Dendritic cell treated with granulocyte-macrophage colony-stimulating factor and Interleukin-4, amounts not matched to agents 40 ng/mL and 50 ng/mL, for 4 days (primary cell): ENCODE data around the gene SPIN1.
A peak's percentile ranks its signal among the peaks of the same experiment; 100 is the strongest.
"Not testable (repeated sequence)": the region's sequence is repeated elsewhere in the genome, so short reads cannot be mapped to it uniquely, and the experiment has no call there.

ENCODE experiments used
- H3K27ac Mint-ChIP-seq: one replicate; pipeline ENCODE4 v1.8.0; 2022; ENCODE audit warnings: mild to moderate bottlenecking, mixed read lengths
- H3K27me3 Mint-ChIP-seq: one replicate; pipeline ENCODE4 v1.8.0; 2022; ENCODE audit warnings: mild to moderate bottlenecking, mixed read lengths
- H3K36me3 Mint-ChIP-seq: one replicate; pipeline ENCODE4 v1.8.0; 2022; ENCODE audit warnings: low read depth, mixed read lengths
- H3K4me1 Mint-ChIP-seq: one replicate; pipeline ENCODE4 v1.8.0; 2022; ENCODE audit warnings: low read depth, mixed read lengths
- H3K4me3 Mint-ChIP-seq: one replicate; pipeline ENCODE4 v1.8.0; 2022; ENCODE audit warnings: mild to moderate bottlenecking, moderate library complexity, mixed read lengths
- H3K9me3 Mint-ChIP-seq: one replicate; pipeline ENCODE4 v1.8.0; 2022; ENCODE audit warnings: mixed read lengths
- intact Hi-C: fragments of 100-400 bp; cut with micrococcal nuclease; formaldehyde crosslinking; loops from one replicate; pipeline ENCODE4 v1.15.0; 2022

The SPIN1 gene

DNA sequence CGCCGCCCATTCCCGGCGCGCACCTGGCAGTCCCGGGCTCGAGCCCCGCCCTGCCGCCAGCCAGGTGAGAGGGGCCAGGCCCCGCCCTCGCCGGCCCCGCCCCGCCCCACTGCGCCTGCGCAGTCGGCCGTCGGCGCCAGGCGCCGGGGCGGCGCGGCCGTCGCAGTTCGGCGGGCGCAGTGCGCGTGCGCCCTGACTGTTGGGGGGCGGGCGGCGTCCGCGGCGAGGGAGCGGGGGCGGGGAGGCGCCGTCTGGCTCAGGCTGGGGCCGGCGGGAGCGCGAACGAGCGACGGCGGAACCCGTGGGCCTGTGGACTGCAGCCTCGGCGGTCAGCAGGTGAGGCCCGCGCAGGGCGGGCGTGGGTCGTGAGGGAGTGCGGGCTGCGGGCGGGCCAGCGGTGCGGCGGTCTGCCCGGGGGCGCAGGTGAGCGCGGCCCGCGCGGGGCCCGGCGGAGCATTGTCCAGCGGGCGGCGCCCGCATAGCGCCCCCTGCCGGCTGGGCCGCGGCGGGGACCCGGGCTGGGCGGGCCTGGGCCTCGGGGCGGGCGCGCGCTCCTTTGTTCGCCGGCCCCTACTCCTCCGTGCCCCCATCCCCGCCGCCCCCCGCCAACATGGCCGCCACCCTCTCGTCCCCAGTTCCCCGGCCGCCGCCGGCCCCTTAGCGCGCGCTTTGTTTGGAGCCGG lies at the start of gene SPIN1:
SPIN1 (plus strand) TSS at position 242 of the 683 bp plus-strand sequence. CDS start 38,096 bp downstream, outside the sequence.
- intact Hi-C loops = loop anchor here (5.0 to 10.0 kb wide), 2 partner anchors 216 to 414 kb away; partner anchors contain the start of gene CDK20
- Mint-ChIP-seq H3K27ac (peak within 1 kb of the TSS; percentile 91), H3K36me3 (peaks cover 13% of the 10 kb centered on the region), H3K4me3 (peak within 1 kb of the TSS; percentile 89), H3K4me1 (peaks cover 43% of the 10 kb centered on the region), H3K9me3 (no peaks in the 10 kb centered on the region), H3K27me3 (no peaks in the 10 kb centered on the region)

DNA sequence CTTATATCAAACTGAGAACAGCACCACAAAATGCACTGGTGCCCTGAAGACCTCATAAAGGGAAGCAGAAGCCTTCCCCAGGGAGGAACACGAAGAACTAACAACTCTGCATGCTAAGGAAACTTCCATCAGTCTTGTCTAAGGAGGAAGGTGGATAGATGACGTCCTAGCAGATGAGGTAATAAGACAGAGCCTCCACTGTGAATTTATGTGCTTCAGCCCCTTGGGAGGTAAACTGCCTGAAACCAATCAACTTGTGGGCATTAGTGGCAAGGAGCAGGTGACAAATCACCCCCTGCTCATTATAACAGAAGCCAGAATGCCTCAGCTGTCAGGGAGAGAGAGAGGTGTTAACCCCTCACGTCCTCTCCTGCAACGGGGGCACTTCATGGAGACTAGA lies 48.9 kb upstream of the SPIN1 start:
- intact Hi-C loops = no loop called here
- no peak overlapping the region for H3K4me3 Mint-ChIP-seq

DNA sequence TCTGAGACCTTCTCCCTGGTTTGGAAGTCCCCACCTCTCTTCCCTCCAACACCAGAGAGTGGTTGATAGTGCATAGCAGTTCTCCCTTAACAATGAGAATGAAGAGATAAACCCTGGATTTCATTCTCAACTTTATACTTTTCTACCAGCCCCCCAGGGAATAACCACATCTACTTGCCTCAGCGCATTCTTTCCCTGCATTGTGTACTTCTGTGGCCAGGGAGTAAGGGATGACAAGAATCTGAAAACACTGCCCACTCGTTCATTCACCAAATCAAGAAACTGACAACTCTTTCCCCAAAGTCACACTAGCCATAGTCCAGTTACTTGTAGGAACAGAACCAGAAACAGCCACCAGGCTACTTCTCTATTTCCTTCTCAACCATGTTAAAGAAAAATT lies 46.0 kb upstream of the SPIN1 start:
- Mint-ChIP-seq H3K27ac (no peak overlapping the region), H3K36me3 (no peaks in the 10 kb centered on the region), H3K4me1 (peaks cover 23% of the 10 kb centered on the region), H3K27me3 (no peaks in the 10 kb centered on the region), H3K9me3 (peaks cover 7% of the 10 kb centered on the region), H3K4me3 (no peak overlapping the region)
- intact Hi-C loops = no loop called here

More for the DNA sequence above, 48.9 kb upstream of the SPIN1 start:
- H3K27ac Mint-ChIP-seq = no peak overlapping the region
- peaks cover 5% of the 10 kb centered on the region for H3K9me3 Mint-ChIP-seq
- H3K36me3 Mint-ChIP-seq = no peaks in the 10 kb centered on the region
- H3K4me1 Mint-ChIP-seq = peaks cover 23% of the 10 kb centered on the region
- H3K27me3 Mint-ChIP-seq = no peaks in the 10 kb centered on the region

DNA sequence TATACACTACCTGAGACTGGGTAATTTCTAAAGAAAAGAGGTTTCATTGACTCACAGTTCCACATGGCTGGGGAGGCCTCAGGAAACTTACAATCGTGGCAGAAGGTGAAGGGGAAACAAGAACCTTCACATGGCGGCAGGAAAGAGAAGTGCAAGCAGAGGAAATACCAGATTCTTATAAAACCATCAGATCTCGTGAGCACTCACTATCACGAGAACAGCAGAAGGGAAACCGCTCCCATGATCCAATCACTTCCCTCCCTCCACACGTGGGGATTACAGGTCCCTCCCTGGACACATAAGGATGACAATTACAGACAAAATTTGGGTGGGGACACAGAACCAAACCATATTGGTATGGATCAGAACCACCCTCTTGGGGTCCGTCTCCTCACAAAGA lies 44.2 kb upstream of the SPIN1 start:
- H3K27me3 Mint-ChIP-seq = no peaks in the 10 kb centered on the region
- H3K36me3 Mint-ChIP-seq = no peaks in the 10 kb centered on the region
- H3K9me3 Mint-ChIP-seq = peaks cover 7% of the 10 kb centered on the region
- H3K4me1 Mint-ChIP-seq = peaks cover 15% of the 10 kb centered on the region
- H3K27ac Mint-ChIP-seq = no peak overlapping the region
- H3K4me3 Mint-ChIP-seq = no peak overlapping the region
- intact Hi-C loops = no loop called here

DNA sequence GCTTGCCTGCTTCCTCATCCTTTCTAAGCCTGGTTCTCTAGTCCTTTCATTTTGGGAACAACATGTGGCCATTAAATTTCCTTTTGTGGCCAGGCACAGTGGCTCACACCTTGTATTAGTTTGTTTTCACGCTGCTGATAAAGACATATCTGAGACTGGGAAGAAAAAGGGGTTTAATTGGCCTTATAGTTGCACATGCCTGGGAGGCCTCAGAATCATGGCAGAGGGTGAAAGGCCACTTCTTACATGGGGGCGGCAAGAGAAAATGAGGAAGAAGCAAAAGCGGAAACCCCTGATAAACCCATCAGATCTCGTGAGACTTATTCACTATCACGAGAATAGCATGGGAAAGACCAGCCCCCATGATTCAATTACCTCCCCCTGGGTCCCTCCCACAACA lies 37.9 kb upstream of the SPIN1 start:
- H3K27me3 Mint-ChIP-seq, H3K4me3 Mint-ChIP-seq, intact Hi-C loops, H3K27ac Mint-ChIP-seq, H3K36me3 Mint-ChIP-seq, H3K4me1 Mint-ChIP-seq: not testable (repeated sequence)
- H3K9me3 Mint-ChIP-seq = peaks cover 13% of the 10 kb centered on the region

DNA sequence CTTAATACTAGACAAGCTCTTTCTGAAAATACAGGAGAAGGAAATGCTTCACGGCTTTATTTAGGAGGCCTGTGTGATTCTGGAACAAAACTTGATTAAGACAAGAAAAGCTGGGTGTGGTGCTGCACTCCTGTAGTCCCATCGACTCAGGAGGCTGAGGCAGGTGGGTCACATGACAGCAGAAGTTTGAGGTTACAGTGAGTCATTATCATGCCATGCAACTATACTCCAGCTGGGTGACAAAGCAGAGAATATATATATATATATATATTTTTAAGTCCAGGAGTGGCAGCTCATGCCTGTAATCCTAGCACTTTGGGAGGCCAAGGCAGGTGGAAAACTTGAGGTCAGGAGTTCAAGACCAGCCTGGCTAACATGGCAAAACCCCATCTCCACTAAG lies 33.1 kb upstream of the SPIN1 start:
- H3K36me3 Mint-ChIP-seq = no peaks in the 10 kb centered on the region
- H3K4me1 Mint-ChIP-seq = peaks cover 8% of the 10 kb centered on the region
- H3K9me3 Mint-ChIP-seq = peaks cover 47% of the 10 kb centered on the region
- no peaks in the 10 kb centered on the region for H3K27me3 Mint-ChIP-seq
- intact Hi-C loops = no loop called here
- no peak overlapping the region for H3K27ac Mint-ChIP-seq
- no peak overlapping the region for H3K4me3 Mint-ChIP-seq

DNA sequence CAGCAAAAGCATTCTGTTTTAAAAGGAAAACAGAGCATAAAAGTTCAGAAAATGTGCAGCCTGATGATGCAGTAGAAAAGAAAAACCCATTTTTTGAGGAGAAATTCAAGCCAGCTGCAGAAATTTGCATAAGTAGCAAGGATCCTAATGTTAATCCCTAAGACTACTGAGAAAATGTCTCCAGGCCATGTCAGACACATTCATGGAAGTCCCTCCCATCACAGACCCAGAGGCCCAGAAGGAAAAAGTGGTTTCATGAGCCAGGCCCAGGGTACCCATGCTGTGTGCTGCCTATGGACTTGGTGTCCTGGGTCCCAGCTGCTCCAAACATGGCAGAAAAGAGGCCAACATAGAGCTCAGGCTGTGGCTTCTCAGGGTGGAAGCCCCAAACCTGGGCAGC lies 31.0 kb upstream of the SPIN1 start:
- H3K4me1 Mint-ChIP-seq, H3K36me3 Mint-ChIP-seq, intact Hi-C loops, H3K27me3 Mint-ChIP-seq, H3K4me3 Mint-ChIP-seq, H3K27ac Mint-ChIP-seq: not testable (repeated sequence)
- peaks cover 47% of the 10 kb centered on the region for H3K9me3 Mint-ChIP-seq

DNA sequence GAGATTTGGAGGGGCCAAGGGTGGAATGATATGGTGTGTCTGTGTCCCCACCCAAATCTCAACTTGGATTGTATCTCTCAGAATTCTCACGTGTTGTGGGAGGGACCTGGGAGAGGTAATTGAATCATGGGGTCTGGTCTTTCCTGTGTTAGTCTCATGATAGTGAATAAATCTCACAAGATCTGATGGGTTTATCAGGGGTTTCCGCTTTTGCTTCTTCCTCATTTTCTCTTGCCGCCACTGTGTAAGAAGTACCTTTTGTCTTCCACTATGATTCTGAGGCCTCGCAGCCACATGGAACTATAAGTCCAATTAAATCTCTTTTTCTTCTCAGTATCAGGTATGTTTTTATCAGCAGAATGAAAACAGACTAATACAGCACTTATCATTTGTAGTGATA lies 29.5 kb upstream of the SPIN1 start:
- no peaks in the 10 kb centered on the region for H3K36me3 Mint-ChIP-seq
- H3K27ac Mint-ChIP-seq = no peak overlapping the region
- no peaks in the 10 kb centered on the region for H3K4me1 Mint-ChIP-seq
- H3K4me3 Mint-ChIP-seq = no peak overlapping the region
- H3K9me3 Mint-ChIP-seq = peaks cover 45% of the 10 kb centered on the region
- no peaks in the 10 kb centered on the region for H3K27me3 Mint-ChIP-seq
- intact Hi-C loops = no loop called here

DNA sequence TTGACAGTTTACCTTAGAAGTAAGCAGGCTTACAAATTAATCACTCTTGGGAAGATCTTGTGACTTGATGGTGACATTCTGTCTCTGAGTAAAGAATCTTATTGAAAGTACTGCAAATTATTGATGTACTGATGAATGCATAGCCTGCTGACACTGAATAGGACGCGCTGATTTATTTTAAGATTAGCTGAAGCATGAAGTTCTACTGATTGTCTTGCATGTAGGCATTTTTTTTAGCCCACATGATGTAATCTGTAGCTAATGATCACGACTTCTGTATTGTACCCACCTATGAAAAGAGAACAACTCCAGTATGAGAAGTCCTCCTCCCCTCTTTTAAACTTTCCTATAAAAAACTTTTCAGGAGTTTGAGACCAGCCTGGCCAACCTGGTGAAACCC lies 28.3 kb upstream of the SPIN1 start:
- intact Hi-C loops = no loop called here
- Mint-ChIP-seq H3K27ac (no peak overlapping the region), H3K9me3 (peaks cover 34% of the 10 kb centered on the region), H3K4me3 (no peak overlapping the region), H3K27me3 (no peaks in the 10 kb centered on the region), H3K4me1 (no peaks in the 10 kb centered on the region), H3K36me3 (no peaks in the 10 kb centered on the region)

DNA sequence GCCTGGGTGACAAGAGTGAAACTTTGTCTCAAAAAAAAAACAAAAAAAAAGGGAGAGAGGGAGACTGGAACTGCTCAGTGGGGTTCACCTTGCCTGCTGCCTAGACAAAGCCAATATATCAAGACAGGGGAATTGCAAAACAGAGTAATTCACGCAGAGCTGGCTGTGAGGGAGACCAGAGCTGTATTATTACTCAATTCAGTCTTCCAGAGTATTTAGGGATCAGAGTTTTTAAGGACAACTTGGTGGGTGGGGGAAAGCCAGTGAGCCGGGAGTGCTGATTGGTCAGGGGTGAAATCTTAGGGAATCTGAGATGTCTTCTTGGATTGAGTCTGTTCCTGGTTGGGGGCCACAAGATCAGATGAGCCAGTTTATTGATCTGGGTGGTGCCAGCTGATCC lies 25.6 kb upstream of the SPIN1 start:
- intact Hi-C loops = no loop called here

DNA sequence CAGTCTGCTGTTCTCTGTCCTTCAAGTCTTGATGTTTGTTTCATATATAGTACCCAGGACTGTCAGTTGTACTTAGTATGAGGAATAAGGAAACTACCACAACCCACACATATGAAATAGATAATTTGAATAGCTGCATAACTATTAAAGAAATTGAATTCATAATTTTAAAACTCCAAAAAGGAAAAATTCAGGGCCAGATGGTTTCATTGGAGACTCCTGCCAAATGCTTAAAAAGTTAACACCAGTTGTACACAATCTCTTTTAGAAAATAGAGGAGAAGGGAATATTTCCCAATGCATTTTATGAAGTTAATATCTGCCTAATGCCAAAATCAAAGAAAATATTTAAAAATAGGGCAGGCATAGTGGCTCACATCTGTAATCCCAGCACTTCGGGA lies 24.6 kb upstream of the SPIN1 start:
- H3K27me3 Mint-ChIP-seq = no peaks in the 10 kb centered on the region
- peaks cover 6% of the 10 kb centered on the region for H3K36me3 Mint-ChIP-seq
- peaks cover 28% of the 10 kb centered on the region for H3K9me3 Mint-ChIP-seq
- H3K4me3 Mint-ChIP-seq = no peak overlapping the region
- intact Hi-C loops = no loop called here
- H3K27ac Mint-ChIP-seq = no peak overlapping the region
- H3K4me1 Mint-ChIP-seq = no peaks in the 10 kb centered on the region

More for the DNA sequence above, 25.6 kb upstream of the SPIN1 start:
- Mint-ChIP-seq H3K4me1 (no peaks in the 10 kb centered on the region), H3K36me3 (no peaks in the 10 kb centered on the region), H3K4me3 (no peak overlapping the region), H3K27me3 (no peaks in the 10 kb centered on the region), H3K9me3 (peaks cover 28% of the 10 kb centered on the region), H3K27ac (no peak overlapping the region)

DNA sequence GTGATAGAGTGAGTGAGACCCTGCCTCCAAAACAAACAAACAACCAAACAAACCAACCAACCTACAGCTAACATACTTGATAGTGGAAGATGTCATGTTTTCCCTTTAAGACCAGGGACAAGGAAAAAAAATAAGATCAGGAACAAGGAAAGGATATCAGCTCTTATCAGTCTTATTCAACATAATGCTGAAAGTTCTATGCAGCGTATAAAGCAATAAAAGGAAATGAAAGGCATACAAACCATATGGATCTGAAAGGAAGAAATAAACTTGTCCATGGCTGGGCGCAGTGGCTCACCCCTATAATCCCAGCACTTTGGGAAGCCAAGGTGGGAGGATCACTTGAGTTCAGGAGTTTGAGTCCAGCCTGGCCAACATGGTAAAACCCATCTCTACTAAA lies 23.5 kb upstream of the SPIN1 start:
- peaks cover 23% of the 10 kb centered on the region for H3K9me3 Mint-ChIP-seq
- intact Hi-C loops = no loop called here
- H3K27ac Mint-ChIP-seq = no peak overlapping the region
- H3K4me1 Mint-ChIP-seq = no peaks in the 10 kb centered on the region
- H3K4me3 Mint-ChIP-seq = no peak overlapping the region
- H3K36me3 Mint-ChIP-seq = peaks cover 6% of the 10 kb centered on the region
- no peaks in the 10 kb centered on the region for H3K27me3 Mint-ChIP-seq

DNA sequence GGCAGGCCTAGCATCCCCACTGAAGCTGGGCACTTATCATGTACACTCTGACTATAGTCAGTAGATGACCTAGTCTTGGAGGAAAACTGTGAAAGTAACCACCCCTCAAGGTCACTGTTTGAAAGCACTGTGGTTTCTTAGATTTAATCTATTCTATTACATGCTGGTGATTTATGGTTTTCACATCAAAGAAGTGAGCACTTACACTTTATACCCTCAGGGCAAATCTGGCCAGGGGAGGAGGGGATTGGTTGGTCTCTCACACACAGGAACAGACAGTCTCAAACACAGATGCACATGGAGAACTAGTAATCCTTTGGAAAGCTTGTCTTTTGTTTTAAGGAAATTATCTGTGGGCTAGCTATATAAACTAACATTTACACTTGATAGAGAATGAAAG lies 17.9 kb upstream of the SPIN1 start:
- H3K36me3 Mint-ChIP-seq = peaks cover 6% of the 10 kb centered on the region
- intact Hi-C loops = no loop called here
- H3K27me3 Mint-ChIP-seq = no peaks in the 10 kb centered on the region
- no peak overlapping the region for H3K4me3 Mint-ChIP-seq
- H3K9me3 Mint-ChIP-seq = peaks cover 23% of the 10 kb centered on the region
- H3K27ac Mint-ChIP-seq = no peak overlapping the region
- H3K4me1 Mint-ChIP-seq = peaks cover 14% of the 10 kb centered on the region

DNA sequence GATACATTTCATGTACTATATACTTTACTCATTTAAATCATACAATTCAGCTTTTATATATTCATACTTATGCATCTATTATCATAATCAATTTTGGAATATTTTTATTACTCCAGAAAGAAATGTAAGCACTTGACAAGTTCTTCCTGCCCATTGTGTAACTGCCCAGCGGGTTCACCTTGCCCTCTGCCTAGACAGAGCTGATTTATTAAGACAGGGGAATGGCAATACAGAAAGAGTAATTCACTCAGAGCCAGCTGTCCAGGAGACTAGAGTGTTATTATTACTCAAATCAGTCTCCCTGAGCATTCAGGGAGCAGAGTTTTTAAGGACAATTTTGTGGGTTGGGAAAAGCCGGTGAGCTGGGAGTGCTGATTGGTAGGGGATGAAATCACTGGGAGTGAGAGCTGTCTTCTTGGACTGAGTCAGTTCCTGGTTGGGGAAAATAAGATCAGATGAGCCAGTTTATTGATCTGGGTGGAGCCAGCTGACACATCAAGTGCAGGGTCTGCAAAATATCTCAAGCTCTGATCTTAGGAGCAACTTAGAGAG lies 16.1 kb upstream of the SPIN1 start:
- Mint-ChIP-seq H3K9me3 (peaks cover 15% of the 10 kb centered on the region), H3K27ac (no peak overlapping the region), H3K27me3 (no peaks in the 10 kb centered on the region), H3K36me3 (peaks cover 6% of the 10 kb centered on the region), H3K4me3 (no peak overlapping the region), H3K4me1 (peaks cover 14% of the 10 kb centered on the region)
- intact Hi-C loops = no loop called here

DNA sequence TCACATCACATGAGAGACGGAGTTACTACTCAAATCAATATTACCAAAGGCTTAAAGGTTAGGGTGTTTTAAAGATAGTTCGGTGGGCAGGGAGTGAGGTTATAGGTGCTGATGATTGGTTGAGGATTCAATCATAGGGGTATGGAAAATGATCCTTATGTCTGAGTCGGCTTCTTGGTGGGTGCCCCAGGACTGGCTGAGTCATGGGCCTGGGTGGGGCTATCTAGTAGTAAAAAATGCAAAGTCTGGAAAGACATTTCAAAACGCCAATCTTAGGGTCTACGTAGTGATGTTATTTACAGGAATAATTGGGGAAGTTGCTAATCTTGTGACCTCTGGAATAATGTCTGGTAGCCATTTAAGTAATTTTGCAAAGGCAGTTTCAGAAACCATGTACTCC lies 15.2 kb upstream of the SPIN1 start:
- H3K4me3 Mint-ChIP-seq = no peak overlapping the region
- H3K9me3 Mint-ChIP-seq = peaks cover 6% of the 10 kb centered on the region
- no peak overlapping the region for H3K27ac Mint-ChIP-seq
- H3K36me3 Mint-ChIP-seq = peaks cover 3% of the 10 kb centered on the region
- intact Hi-C loops = no loop called here
- no peaks in the 10 kb centered on the region for H3K27me3 Mint-ChIP-seq
- H3K4me1 Mint-ChIP-seq = peaks cover 14% of the 10 kb centered on the region
